Measurements from ENCODE around the gene KRTAP10-4. TPM values are rescaled to one million over a fixed set of nuclear protein-coding genes. Genes with fewer than 3 reads are reported as not detected.
"Not testable (repeated sequence)": the region's sequence is repeated elsewhere in the genome, so short reads cannot be mapped to it uniquely, and the experiment has no call there.

Gene KRTAP10-4
- polyA plus RNA-seq, 1 donor, result not detected

DNA sequence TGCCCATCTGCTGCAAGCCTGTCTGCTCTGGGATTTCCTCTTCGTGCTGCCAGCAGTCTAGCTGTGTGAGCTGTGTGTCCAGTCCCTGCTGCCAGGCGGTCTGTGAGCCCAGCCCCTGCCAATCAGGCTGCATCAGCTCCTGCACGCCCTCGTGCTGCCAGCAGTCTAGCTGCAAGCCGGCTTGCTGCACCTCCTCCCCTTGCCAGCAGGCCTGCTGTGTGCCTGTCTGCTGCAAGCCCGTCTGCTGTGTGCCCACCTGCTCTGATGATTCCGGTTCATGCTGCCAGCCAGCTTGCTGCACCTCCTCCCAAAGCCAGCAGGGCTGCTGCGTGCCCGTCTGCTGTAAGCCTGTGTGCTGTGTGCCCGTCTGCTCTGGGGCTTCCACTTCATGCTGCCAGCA lies 27.6 kb downstream of the KRTAP10-4 start:
- not testable (repeated sequence) for DNase-seq

DNA sequence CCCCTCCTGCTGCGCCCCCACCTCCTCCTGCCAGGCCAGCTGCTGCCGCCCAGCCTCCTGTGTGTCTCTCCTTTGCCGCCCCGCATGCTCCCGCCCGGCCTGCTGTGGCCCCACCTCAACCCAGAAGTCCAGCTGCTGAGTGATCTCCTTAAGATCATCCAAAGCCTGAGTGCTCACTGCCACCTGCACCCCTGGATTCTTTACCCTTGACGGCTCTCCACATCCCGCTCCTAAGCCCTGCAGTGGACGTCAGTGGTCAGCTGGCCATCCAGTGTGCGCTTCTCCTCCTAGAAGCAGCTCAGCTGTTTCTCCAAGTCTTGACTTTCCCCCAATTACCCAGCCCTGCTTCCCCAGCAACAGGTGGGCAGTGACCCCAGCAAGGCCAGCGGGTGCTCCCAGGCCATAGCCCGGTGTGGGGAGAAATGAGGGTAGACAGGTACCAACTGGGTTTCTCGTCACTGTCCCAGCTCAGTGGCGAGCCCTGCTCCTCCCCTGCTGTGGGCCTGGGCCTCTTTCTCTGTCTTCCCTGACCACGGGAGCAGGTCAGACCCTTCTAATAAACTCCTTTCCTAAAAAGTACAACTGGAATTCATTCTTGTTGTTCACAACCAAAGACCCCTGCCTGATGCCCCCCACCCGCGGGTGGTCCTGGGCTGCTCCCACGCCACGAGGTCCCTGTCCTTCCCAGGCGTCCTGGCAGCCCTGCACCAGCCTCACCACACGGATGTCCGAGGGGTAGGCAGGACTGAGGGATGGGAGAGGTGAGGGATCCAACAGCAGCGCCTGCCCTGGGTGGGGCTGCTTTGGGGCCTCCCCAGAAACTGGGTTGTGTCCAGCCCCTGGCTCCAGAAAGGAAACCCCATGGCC lies 28.3 kb downstream of the KRTAP10-4 start:
- no peak for DNase-seq

DNA sequence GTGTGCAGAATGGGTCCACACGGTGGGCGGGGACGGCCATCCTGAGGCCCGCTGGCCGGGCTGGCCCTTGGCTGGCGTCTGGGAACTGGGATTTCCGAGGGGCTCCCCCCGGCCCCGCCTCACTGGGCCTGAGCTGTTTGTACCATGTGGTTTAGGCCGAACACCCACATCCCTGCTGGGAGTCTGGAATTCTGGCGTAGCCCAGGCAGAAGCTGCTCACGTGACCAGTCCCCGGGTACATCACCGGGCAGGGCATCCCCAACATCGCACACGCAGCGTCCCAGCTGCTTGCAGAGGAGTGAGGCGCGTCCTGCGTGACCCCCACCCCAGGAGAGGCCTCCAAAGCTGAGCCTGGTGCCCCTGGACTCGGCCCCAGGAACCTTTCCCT lies 28.9 kb downstream of the KRTAP10-4 start:
- no peak for DNase-seq

DNA sequence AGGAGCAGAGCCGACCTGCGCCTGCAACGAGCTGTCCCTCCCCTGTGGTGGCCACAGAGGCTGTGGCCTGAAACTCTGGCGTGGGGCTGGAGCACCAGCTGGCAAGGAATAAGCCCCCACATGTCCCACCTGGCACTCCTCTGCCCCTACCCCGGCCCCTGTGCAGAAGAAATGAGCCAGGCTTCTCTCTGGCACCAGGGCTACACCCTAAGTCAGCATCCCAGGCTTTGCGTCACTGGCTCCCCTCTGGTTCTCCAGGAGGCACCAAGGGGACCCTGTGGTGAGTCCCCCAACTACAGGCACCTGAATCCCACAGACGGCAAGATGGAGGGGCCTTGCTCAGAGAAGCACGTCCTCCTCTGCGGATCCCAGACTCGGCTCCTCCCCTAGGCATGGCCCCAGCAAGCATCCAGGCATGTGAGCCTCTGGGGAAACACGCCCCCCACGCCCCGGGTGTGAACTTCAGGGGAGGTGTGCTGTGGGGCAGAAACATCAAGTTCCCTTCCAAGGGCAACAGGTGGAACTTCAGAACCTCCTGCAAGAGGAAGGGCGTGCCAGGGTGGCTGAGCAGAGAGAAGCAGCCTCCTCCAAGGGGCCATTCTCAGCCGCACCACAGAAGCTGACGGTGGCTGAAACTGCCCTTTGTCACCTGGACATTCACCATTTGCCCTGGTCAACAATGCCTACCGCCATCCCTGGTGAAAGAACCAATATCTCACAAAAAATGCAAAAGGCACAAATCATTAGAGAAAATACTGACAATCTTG lies 29.8 kb downstream of the KRTAP10-4 start:
- DNase-seq, result no peak

DNA sequence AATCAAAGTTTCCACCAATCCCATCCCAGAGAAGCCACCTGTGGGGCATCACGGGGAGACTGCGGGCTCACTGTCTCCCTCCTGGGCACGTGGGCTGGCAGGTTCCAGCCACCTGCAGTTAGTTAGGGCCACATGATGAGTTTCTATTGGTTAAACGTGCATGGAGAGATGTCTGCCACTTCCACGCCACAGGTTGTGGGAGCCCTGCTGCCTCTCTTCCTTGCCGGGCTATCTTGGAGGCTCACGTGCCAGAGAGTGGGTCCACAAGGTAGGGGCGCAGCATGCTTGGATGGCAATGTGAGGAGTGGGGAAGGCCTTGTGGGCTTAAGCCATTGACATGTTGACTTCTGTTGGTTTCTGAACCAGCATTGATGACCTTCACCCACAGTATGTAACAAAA lies 30.4 kb downstream of the KRTAP10-4 start:
- no peak for DNase-seq

DNA sequence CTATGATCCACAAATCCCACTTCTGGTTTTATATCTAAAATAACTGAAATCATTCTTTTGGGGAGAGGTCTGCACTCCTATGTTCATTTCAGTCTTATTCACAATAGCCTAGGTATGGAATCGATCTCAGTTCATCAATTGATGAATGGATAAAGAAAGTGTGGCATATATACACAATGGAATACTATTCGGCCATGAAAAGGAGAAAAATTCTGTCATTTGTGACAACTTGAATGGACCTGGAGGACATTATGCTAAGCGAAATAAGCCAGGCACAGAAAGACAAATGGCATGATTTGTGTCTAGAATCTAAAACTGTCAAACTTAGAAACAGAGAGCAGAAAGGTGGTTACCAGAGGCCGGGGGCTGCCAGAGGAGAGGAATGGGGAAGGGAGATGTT lies 33.0 kb downstream of the KRTAP10-4 start:
- DNase-seq, result no peak

DNA sequence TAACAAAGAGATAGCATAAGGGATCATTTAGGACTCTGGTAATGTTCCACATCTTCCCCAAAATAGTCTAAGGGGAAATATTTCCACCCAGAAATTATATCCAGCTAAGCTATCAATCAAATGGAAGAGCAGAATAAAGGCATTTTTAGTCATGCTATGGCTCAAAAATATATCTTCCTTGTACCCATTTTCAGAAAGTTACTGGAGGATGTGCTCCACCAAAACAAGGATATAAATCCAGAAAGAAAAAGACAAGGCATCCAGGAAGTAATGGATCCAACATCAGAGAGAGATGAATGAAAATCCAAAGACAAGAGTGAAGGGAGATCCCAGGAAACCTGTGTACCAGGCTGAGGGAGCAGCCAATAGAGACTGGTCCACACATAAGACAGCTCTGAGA lies 35.7 kb downstream of the KRTAP10-4 start:
- DNase-seq, result no peak

DNA sequence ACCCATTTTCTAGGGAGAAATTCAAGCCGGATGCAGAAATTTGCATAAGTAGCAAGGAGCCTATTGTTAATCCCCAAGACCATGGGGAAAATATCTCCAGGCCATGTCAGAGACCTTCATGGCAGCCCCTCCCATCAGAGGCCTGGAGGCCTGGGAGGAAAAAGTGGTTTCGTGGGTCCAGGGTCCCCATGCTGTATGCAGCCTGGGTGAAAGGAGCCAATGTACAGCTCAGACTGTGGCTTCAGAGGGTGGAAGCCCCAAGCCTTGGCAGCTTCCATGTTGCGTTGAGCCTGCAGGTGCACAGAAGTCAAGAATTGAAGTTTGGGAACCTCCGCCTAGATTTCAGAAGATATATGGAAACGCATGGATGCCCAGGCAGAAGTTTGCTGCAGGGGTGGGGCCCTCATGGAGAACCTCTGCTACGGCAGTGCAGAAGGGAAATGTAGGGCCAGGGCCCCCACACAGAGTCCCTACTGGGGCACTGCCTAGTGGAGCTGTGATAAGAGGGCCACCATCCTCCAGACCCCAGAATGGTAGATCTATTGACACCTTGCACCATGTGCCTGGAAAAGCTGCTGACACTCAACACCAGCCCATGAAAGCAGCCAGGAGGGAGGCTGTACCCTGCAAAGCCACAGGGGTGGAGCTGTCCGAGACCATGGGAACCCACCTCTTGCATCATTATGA lies 36.8 kb downstream of the KRTAP10-4 start:
- DNase-seq, result not testable (repeated sequence)

DNA sequence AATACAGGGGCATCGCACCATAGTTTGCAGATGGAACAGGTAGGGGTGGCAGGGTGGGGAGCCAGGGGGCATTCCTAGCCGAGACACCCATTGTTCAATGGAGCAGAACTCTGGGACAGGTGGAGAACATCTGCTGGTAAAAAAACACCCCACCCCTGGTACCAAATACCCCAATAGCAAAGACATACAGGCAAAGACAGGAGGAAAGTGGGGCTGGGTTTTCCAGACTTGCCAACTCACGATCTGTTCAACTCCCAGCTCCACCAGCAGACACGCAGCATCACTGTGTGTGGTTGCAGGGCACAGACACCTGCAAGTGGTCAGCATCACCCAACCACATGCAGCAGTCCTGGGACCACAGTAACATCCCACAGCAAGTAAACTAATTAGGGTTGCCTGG lies 38.0 kb downstream of the KRTAP10-4 start:
- no peak for DNase-seq

DNA sequence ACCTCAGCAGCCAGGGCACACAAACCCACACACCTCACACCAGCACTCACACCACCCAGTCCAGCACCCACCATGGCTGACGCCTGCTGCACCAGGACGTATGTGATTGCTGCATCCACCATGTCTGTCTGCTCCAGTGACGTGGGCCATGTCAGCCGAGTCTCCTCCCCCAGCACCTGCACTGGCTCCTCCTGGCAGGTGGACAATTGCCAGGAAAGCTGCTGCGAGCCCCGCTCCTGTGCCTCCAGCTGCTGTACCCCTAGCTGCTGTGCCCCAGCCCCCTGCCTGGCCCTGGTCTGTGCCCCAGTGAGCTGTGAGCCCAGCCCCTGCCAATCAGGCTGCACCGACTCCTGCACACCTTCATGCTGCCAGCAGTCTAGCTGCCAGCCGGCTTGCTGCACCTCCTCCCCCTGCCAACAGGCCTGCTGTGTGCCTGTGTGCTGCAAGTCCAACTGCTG lies 38.5 kb downstream of the KRTAP10-4 start, which contains the start of gene KRTAP10-8:
KRTAP10-8 (plus strand) TSS at position 51 of the 458 bp plus-strand sequence; CDS start at position 73, 22 bp downstream.
- DNase-seq, result no peak

DNA sequence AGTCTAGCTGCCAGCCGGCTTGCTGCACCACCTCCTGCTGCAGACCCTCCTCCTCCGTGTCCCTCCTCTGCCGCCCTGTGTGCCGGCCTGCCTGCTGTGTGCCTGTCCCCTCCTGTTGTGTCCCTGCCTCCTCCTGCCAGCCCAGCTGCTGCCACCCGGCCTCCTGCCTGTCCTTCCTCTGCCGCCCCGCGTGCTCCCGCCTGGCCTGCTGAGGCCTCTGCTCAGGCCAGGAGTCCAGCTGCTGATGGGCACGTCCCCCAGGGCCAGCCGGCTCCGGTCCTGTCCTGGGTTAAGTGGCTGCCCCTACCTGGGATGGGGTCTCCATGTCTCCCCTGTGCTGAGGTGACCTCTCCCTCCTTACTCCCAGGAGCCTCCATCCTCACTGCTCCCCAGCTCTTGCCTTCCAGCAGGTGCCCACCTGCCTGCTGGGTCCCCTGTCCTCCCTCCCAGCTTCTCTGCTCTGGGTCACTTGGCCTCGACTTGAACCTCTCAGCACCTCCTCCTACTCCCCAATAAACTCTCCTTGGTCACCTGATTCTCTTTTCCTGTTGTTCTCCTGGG lies 39.2 kb downstream of the KRTAP10-4 start:
- DNase-seq, result no peak

DNA sequence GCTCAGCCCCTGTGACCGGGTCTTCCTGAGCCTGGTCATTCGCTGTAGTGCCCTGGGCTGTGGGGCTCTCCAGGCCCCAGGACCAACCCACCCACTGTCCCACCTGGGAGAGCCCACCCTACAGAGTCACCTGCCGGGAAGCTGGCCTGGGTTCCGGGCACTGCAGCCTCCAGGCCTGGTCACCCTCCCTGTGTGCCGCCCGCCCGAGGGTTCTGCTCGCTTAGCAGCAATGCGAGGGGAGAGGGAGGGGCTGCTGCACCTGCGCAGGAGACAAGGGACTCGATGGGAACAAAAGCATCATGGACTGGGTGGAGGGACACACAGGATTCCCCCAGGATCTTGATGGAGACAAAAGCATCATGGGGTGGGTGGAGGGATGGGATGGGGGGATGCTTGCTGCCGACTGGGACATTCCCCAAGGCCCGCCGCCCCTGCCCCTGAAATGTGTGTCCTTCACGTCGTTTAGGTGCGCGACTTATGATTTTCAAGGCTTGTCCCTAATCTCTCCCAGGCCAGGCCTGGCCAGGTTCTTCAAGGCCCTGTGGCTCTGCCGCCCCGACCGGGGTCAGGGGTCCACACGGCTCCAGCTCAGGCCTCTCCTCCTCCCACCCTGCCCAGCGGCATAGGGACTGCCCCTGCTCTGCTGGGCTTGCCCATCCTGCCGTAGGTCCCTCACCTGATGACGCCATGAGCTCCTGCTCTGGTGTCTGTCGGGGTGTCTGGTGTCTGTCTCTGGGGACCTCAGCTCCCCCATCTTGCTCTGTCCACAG lies 40.0 kb downstream of the KRTAP10-4 start:
- DNase-seq, result no peak

DNA sequence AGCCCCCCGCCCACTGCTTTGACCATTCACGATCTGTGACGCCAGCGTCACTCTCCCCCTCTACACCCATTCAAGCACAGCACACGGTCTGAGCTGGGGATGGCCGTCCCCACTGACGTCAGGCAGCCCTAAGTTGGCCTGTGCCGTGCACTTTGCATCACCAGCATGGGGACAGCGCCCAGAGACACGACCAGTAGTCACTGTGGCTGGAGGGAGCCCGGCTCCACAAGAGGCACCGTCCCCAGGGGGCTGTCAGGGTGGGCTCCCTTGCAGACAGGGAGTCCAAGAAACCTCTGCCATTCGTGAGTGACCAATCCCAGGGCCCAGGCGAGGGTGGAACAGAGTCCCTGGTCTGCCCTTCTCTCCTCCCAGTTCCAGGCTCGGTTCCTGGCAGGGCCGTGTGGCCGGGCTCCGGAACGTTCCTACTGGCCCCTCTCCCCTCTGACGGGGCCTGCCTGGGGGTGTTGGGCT lies 40.7 kb downstream of the KRTAP10-4 start:
- DNase-seq, result no peak

DNA sequence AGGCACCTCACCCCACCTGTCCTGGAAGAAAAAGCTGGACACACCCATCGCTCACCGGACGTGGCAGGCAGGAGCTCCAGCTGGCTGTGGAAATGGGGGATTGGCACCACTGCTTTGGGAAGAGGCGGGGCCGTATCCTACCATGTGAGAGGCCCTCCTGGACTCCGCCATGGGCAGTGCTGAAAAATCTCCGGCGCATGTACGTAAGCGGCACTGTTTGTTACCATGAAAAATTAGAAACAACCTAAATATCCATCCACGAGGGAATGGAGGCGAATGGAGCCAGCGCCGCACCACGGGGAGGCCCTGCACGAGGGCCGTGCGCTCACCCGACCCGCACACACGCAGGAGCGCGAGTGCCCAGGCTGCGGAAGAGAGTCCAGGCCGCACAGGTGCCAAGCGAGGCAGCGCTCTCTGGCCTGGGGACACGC lies 41.4 kb downstream of the KRTAP10-4 start:
- no peak for DNase-seq

DNA sequence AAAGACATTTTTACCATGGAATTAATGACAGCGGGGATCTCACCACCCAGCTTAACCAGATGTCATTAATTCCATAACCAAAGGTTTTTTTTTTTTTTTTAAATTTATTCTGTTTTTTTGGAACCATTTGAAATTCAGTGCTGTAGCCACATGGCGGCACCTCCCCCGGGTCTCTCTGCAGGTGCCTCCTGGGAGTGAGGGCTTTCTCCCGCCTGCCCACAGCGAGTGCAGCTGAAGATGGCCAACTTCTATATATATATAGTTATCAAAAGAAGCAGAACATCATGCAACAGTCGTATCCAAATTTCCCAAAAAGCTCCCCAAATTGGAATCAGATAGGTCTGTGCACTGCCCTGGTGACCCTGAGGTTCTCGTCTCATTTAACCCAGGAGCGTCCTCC lies 41.9 kb downstream of the KRTAP10-4 start:
- no peak for DNase-seq

DNA sequence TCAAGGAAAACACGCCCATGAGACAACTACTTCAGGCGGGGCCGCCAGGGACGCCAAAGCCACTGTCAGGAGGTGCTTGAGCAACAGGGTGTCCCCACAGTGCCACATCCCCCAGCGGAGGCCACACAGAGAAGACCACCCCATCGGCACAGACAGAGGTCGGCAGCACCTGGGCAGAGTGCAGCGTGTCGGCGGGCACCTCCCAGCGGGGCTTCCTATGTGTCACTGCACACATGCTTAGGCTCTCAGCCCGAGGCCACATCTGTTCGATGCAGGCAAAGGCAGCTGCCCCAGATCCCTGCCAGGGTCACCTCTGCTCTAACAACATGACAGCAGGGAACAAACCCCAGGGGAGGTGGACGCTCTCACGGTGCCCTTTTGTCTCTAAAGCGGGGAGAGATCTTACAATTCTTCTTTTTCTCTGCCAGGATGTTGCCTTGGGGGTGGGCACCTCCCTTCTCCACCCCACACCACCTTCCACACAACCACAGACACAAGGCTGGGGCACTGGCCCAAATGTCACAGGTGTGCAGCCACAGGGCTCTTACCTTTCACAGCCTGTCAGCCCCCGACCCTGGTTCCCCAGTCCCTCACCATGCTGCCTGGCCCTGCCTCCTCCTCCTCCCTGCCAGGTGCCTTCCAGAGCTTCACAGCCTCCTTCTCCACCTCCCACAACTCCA lies 42.5 kb downstream of the KRTAP10-4 start:
- DNase-seq, result no peak

DNA sequence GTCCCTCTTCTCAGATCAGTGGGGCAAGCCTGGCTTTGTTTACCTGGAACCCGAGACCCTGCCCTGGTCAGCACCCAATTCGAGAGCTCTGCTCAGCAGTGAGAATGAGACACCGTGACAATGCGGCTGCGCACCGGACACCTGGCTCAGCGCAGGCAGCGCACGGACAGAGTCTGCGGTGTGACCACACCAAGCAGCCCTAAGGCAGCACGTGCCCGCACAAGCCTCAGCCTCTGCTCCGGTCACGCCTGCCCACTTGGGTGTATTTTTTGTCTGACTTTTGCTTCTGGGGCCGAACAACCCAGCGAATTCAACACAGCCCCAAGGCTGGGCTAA lies 43.0 kb downstream of the KRTAP10-4 start:
- DNase-seq, result no peak

DNA sequence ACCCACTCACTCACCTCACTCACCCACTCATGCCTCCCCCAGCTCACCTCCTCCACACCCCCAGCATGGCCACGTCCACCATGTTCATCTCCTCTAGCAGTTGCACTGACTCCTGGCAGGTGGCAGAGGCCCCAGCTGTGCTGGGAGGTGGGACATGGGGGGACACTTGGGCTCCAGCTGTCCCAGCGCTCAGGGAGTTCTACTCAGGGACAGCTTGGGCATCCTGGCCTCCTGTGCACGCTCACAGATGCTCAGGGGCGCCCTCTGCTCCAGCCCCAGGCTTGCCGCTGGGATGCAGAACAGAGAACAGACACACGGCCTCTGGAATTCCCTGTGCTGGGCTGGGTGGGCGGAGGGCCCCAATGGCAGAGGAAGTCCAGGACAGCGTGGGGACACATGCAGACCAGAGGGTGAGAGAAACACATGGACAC lies 43.6 kb downstream of the KRTAP10-4 start:
- no peak for DNase-seq

DNA sequence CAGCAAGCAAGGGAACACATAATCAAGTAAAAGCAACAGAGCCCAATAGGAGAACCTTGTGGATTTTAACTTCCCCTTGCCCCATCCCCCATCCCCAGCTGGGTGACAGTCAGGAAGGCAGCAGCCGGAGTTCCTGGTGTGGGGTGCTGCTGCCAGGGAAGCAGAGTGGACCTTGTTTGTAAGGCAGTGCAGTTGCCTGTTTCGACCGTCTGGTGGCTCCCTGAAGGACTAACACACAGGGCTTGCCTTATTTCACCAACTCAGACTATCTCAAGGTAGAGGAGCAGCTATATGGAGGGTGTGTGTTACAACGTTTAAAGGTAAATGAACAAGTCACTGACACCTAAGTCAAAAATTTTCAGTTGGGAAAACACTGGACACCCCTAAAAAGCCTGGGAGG lies 45.0 kb downstream of the KRTAP10-4 start:
- DNase-seq, result no peak

DNA sequence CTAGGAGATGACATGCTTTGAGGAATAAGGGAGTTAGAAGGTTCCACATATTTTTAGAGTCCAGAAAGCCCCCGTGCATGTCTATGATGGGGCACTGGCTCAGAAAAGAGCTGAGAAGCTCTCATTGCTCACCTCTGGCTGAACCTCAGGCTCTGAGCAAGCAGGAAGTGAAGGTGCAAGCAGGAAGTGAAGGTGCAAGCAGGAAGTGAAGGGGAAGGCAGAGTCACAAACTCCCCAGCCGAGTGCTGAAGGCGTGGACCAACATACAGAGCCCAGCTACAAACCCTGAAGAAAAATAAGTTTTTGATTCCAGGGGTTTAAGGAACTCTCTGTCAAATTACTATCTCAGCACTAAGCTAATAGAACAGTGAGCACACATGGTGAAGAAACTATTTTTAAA lies 45.4 kb downstream of the KRTAP10-4 start:
- DNase-seq, result no peak

DNA sequence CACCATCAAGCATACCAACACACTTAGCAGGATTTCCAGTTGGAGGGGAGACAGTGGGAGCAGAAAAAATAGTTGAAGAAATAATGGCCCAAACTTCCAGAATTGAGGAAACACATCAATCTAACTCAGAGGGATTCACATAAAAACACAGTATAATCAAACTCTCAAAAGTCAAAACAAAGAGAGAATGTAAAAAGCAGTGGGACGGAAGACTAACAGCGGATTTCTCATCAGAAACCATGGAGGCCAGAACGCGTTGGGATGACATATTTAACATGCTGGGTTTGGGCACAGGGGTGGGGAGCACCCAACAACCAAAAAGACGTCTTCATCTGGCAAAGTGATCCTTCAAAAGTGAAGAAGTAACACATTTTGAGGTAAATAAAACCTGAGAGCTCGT lies 46.4 kb downstream of the KRTAP10-4 start:
- DNase-seq, result no peak
